NCI-H128 (cell line): ENCODE data around the gene DTNBP1.

Experiments
- DNase-seq: peaks from one replicate; lab custom pipeline; 2025; ENCODE audit not compliant: unreplicated experiment; lab: John Stamatoyannopoulos, UW

DTNBP1 gene

GRCh38 chr6:15594512-15595259, 68.1 kb downstream of the DTNBP1 start:
- DNase-seq = no peak

GRCh38 chr6:15593798-15594197, 69.0 kb downstream of the DTNBP1 start:
- no peak for DNase-seq

- DNase-seq = no peak
Observed at GRCh38 chr6:15592610-15593009, 70.2 kb downstream of the DTNBP1 start.

GRCh38 chr6:15588971-15589634, 73.7 kb downstream of the DTNBP1 start:
- no peak for DNase-seq

- DNase-seq = no peak
Observed at GRCh38 chr6:15586503-15586902, 76.3 kb downstream of the DTNBP1 start.

GRCh38 chr6:15585760-15586214, 77.0 kb downstream of the DTNBP1 start:
- no peak for DNase-seq

GRCh38 chr6:15582499-15582898, 80.3 kb downstream of the DTNBP1 start:
- no peak for DNase-seq

- no peak for DNase-seq
Observed at GRCh38 chr6:15581751-15582150, 81.1 kb downstream of the DTNBP1 start.

- DNase-seq = no peak
Observed at GRCh38 chr6:15580326-15580725, 82.5 kb downstream of the DTNBP1 start.

GRCh38 chr6:15578716-15579391, 84.0 kb downstream of the DTNBP1 start:
- DNase-seq = no peak

GRCh38 chr6:15577550-15578171, 85.2 kb downstream of the DTNBP1 start:
- no peak for DNase-seq

- no peak for DNase-seq
Observed at GRCh38 chr6:15577106-15577505, 85.7 kb downstream of the DTNBP1 start.

- DNase-seq = no peak
Observed at GRCh38 chr6:15575357-15576033, 87.3 kb downstream of the DTNBP1 start.

GRCh38 chr6:15574486-15574885, 88.3 kb downstream of the DTNBP1 start:
- DNase-seq = no peak

- no peak for DNase-seq
Observed at GRCh38 chr6:15574023-15574422, 88.8 kb downstream of the DTNBP1 start.

- no peak for DNase-seq
Observed at GRCh38 chr6:15573384-15573783, 89.4 kb downstream of the DTNBP1 start.

- DNase-seq = no peak
Observed at GRCh38 chr6:15572296-15573016, 90.4 kb downstream of the DTNBP1 start.

GRCh38 chr6:15570171-15570570, 92.7 kb downstream of the DTNBP1 start:
- no peak for DNase-seq

GRCh38 chr6:15569035-15569995, 93.5 kb downstream of the DTNBP1 start:
- DNase-seq = no peak
